DOHH2 (cell line): Measurements from ENCODE around the gene ACP4.
A peak's percentile ranks its signal among the peaks of the same experiment; 100 is the strongest.

Source experiments
- H3F3A ChIP-seq: fragments of 200-600 bp; sonication (generic), shearing (Covaris generic); 2 replicates; pipeline ENCODE4 v1.6.0; 2016; ENCODE audit warnings: antibody characterized with exemption, mild to moderate bottlenecking; ENCODE audit not compliant: control insufficient read depth, insufficient read depth
- H3K27ac ChIP-seq: fragments of 200-600 bp; sonication (generic); 2 replicates; pipeline ENCODE4 v1.5.1; 2014; ENCODE audit warnings: low read depth, mild to moderate bottlenecking, low read length, moderate library complexity
- H3K27me3 ChIP-seq: fragments of 200-600 bp; sonication (generic); 2 replicates; pipeline ENCODE4 v1.6.1; 2014; ENCODE audit warnings: mild to moderate bottlenecking, low read length, mixed read lengths; ENCODE audit not compliant: control insufficient read depth
- H3K36me3 ChIP-seq: fragments of 200-600 bp; sonication (generic); 2 replicates; pipeline ENCODE4 v1.6.1; 2014; ENCODE audit warnings: mild to moderate bottlenecking, low read length, moderate library complexity, mixed read lengths; ENCODE audit not compliant: control insufficient read depth
- H3K4me1 ChIP-seq: fragments of 200-600 bp; sonication (generic); 2 replicates; pipeline ENCODE4 v1.6.1; 2014; ENCODE audit warnings: mild to moderate bottlenecking, low read length, mixed read lengths; ENCODE audit not compliant: control insufficient read depth
- H3K4me2 ChIP-seq: fragments of 200-600 bp; sonication (generic); 2 replicates; pipeline ENCODE4 v1.6.0; 2014; ENCODE audit warnings: mild to moderate bottlenecking, low read length, moderate library complexity
- H3K4me3 ChIP-seq: fragments of 200-600 bp; sonication (generic); 2 replicates; pipeline ENCODE4 v1.5.1; 2014; ENCODE audit warnings: mild to moderate bottlenecking, low read length, mixed read lengths
- H3K79me2 ChIP-seq: fragments of 200-600 bp; sonication (generic); 2 replicates; pipeline ENCODE4 v1.6.1; 2014; ENCODE audit warnings: mild to moderate bottlenecking, low read length, mixed read lengths; ENCODE audit not compliant: control insufficient read depth
- H3K9me2 ChIP-seq: fragments of 200-600 bp; sonication (generic); replicated peaks from 2 replicates; pipeline ENCODE4 v1.6.1; 2014; ENCODE audit warnings: mild to moderate bottlenecking, low read length, mixed read lengths; ENCODE audit not compliant: control insufficient read depth
- H3K9me3 ChIP-seq: fragments of 200-600 bp; sonication (generic); 2 replicates; pipeline ENCODE4 v1.6.1; 2014; ENCODE audit warnings: antibody characterized with exemption, low read length, mixed read lengths; ENCODE audit not compliant: control insufficient read depth, insufficient read depth
- H4K20me1 ChIP-seq: fragments of 200-600 bp; sonication (generic); 2 replicates; pipeline ENCODE4 v1.6.0; 2014; ENCODE audit warnings: low read depth, mild to moderate bottlenecking, antibody characterized with exemption, low read length, moderate library complexity; ENCODE audit not compliant: control insufficient read depth, insufficient read depth
- CTCF ChIP-seq: fragments of 200-600 bp; sonication (generic); IDR thresholded peaks from one replicate; pipeline ENCODE4 v1.5.1; 2014; ENCODE audit warnings: antibody characterized with exemption, mild to moderate bottlenecking, low read depth, low read length; ENCODE audit not compliant: poor library complexity, severe bottlenecking
- EZH2phosphoT487 ChIP-seq: fragments of 200-600 bp; sonication (generic); IDR thresholded peaks from 2 replicates; pipeline ENCODE4 v1.6.1; 2017; ENCODE audit warnings: borderline replicate concordance, mild to moderate bottlenecking, antibody characterized with exemption, low read length, moderate library complexity, mixed read lengths

The ACP4 gene

GRCh38 chr19:50835785-50836542, 45.7 kb downstream of the ACP4 start:
- Histone ChIP-seq H3K36me3 (no peaks in the 10 kb centered on the region), H3K4me1 (peaks cover 13% of the 10 kb centered on the region)

GRCh38 chr19:50836543-50837195, 46.5 kb downstream of the ACP4 start:
- Histone ChIP-seq H3K4me2 (peak overlapping the region; percentile 71), H3K9me2 (no peaks in the 10 kb centered on the region), H3K36me3 (no peaks in the 10 kb centered on the region), H3K27me3 (peaks cover 23% of the 10 kb centered on the region), H3K4me1 (peaks cover 13% of the 10 kb centered on the region), H3F3A (no peaks in the 10 kb centered on the region), H3K4me3 (no peak overlapping the region), H3K9me3 (no peaks in the 10 kb centered on the region), H3K27ac (no peak overlapping the region), H4K20me1 (no peaks in the 10 kb centered on the region), H3K79me2 (no peaks in the 10 kb centered on the region)
- no peak for TF ChIP-seq EZH2phosphoT487
- TF ChIP-seq CTCF: no peak

More at GRCh38 chr19:50835785-50836542, 45.7 kb downstream of the ACP4 start:
- Histone ChIP-seq H3K9me2 (no peaks in the 10 kb centered on the region), H3K27ac (no peak overlapping the region), H3K79me2 (no peaks in the 10 kb centered on the region), H4K20me1 (no peaks in the 10 kb centered on the region), H3K4me2 (peak overlapping the region; percentile 71), H3F3A (no peaks in the 10 kb centered on the region), H3K27me3 (peaks cover 26% of the 10 kb centered on the region), H3K9me3 (no peaks in the 10 kb centered on the region), H3K4me3 (peak overlapping the region; percentile 77)
- TF ChIP-seq EZH2phosphoT487 (no peak), CTCF (peak; percentile 9)

- TF ChIP-seq CTCF (no peak), EZH2phosphoT487 (no peak)
- Histone ChIP-seq H3K4me3 (no peak overlapping the region), H3K9me3 (no peaks in the 10 kb centered on the region), H3K9me2 (no peaks in the 10 kb centered on the region), H3K36me3 (no peaks in the 10 kb centered on the region), H3K27me3 (peaks cover 23% of the 10 kb centered on the region), H3K79me2 (no peaks in the 10 kb centered on the region), H3K4me1 (peaks cover 13% of the 10 kb centered on the region), H4K20me1 (no peaks in the 10 kb centered on the region), H3K27ac (no peak overlapping the region), H3K4me2 (no peak overlapping the region), H3F3A (no peaks in the 10 kb centered on the region)
Observed at GRCh38 chr19:50837300-50837699, 47.1 kb downstream of the ACP4 start.
